ENCODE measurements around the gene TNPO3.
"Not testable (repeated sequence)": the region's sequence is repeated elsewhere in the genome, so short reads cannot be mapped to it uniquely, and the experiment has no call there.

The TNPO3 gene

GRCh38 chr7:128916643-128916915 lies 138.3 kb downstream of the TNPO3 start:
- no peak overlapping the region for H3K4me3 ChIP-seq (ENCODE audit: low read depth, low read length)
- DNase-seq (ENCODE audit: low read depth): no peak
- TF ChIP-seq CTCF (IDR thresholded peaks at IDR 0.05; ENCODE audit: low read depth, low read length, missing control alignments): no peak

- TF ChIP-seq CTCF (IDR thresholded peaks at IDR 0.05; ENCODE audit: low read depth, low read length, missing control alignments): no peak
- H3K4me3 ChIP-seq (ENCODE audit: low read depth, low read length): no peak overlapping the region
- no peak for DNase-seq (ENCODE audit: low read depth)
Measured at GRCh38 chr7:128915841-128916642, 138.9 kb downstream of the TNPO3 start.

- H3K4me3 ChIP-seq (ENCODE audit: low read depth, low read length): peak overlapping the region; percentile 17; the same call in 1 of the 2 replicates
- TF ChIP-seq CTCF (IDR thresholded peaks at IDR 0.05; ENCODE audit: low read depth, low read length, missing control alignments): no peak
Measured at GRCh38 chr7:128915271-128915819, 139.6 kb downstream of the TNPO3 start.

GRCh38 chr7:128914566-128915151 lies 140.3 kb downstream of the TNPO3 start:
- no peak overlapping the region for H3K4me3 ChIP-seq (ENCODE audit: low read depth, low read length)
- no peak for DNase-seq (ENCODE audit: low read depth)
- peak; percentile 26 for TF ChIP-seq CTCF (IDR thresholded peaks at IDR 0.05; ENCODE audit: low read depth, low read length, missing control alignments)

More at GRCh38 chr7:128915271-128915819, 139.6 kb downstream of the TNPO3 start:
- no peak for DNase-seq (ENCODE audit: low read depth)

- H3K4me3 ChIP-seq (ENCODE audit: low read depth, low read length): no peak overlapping the region
- TF ChIP-seq CTCF (IDR thresholded peaks at IDR 0.05; ENCODE audit: low read depth, low read length, missing control alignments): no peak
- no peak for DNase-seq (ENCODE audit: low read depth)
Measured at GRCh38 chr7:128913870-128914565, 140.9 kb downstream of the TNPO3 start.

- not testable (repeated sequence) for DNase-seq (ENCODE audit: low read depth); H3K4me3 ChIP-seq (ENCODE audit: low read depth, low read length)
Measured at GRCh38 chr7:128912709-128913495, 142.0 kb downstream of the TNPO3 start.

GRCh38 chr7:128912281-128912680 lies 142.6 kb downstream of the TNPO3 start:
- H3K4me3 ChIP-seq (ENCODE audit: low read depth, low read length): no peak overlapping the region
- DNase-seq (ENCODE audit: low read depth): no peak
- no peak for TF ChIP-seq CTCF (IDR thresholded peaks at IDR 0.05; ENCODE audit: low read depth, low read length, missing control alignments)
